Loucy (cell line): ENCODE data around the gene RPS18.

ENCODE experiments used
- H2AFZ ChIP-seq: fragments of 200-600 bp; sonication (generic); 2 replicates; pipeline ENCODE4 v1.6.0; 2016; ENCODE audit warnings: antibody characterized with exemption, mild to moderate bottlenecking, low read length, moderate library complexity
- H3F3A ChIP-seq: fragments of 200-600 bp; 2 replicates; pipeline ENCODE4 v1.6.0; 2016; ENCODE audit warnings: antibody characterized with exemption, low read depth, mild to moderate bottlenecking
- H3K27me3 ChIP-seq: fragments of 200-600 bp; sonication (generic); 2 replicates; pipeline ENCODE4 v1.6.1; 2014; ENCODE audit warnings: low read length, mild to moderate bottlenecking; ENCODE audit not compliant: insufficient read depth, poor library complexity, severe bottlenecking
- H3K36me3 ChIP-seq: fragments of 200-600 bp; sonication (generic); 2 replicates; pipeline ENCODE4 v1.6.1; 2016; ENCODE audit warnings: low read length; ENCODE audit not compliant: insufficient read depth
- H3K4me1 ChIP-seq: fragments of 200-600 bp; sonication (generic); 2 replicates; pipeline ENCODE4 v1.5.1; 2014; ENCODE audit warnings: low read length, mild to moderate bottlenecking; ENCODE audit not compliant: insufficient read depth, poor library complexity, severe bottlenecking
- H3K4me2 ChIP-seq: fragments of 200-600 bp; sonication (generic); 2 replicates; pipeline ENCODE4 v1.6.0; 2014; ENCODE audit warnings: antibody characterized with exemption, low read length, low read depth, mild to moderate bottlenecking; ENCODE audit not compliant: poor library complexity, severe bottlenecking
- H3K4me3 ChIP-seq: fragments of 200-600 bp; sonication (generic); 2 replicates; pipeline ENCODE4 v1.5.1; 2014; ENCODE audit warnings: low read length, mild to moderate bottlenecking, mixed read lengths; ENCODE audit not compliant: poor library complexity, severe bottlenecking
- H3K79me2 ChIP-seq: fragments of 200-600 bp; sonication (generic); 2 replicates; pipeline ENCODE4 v1.6.1; 2014; ENCODE audit warnings: low read length; ENCODE audit not compliant: insufficient read depth
- H3K9ac ChIP-seq: fragments of 200-600 bp; sonication (generic); 2 replicates; pipeline ENCODE4 v1.6.0; 2014; ENCODE audit warnings: mild to moderate bottlenecking, low read depth, low read length, moderate library complexity; ENCODE audit not compliant: poor library complexity, severe bottlenecking
- H3K9me2 ChIP-seq: fragments of 200-600 bp; sonication (generic); replicated peaks from 2 replicates; pipeline ENCODE4 v1.6.1; 2016; ENCODE audit warnings: low read depth, low read length, mixed read lengths
- H3K9me3 ChIP-seq: fragments of 200-600 bp; sonication (generic); 2 replicates; pipeline ENCODE4 v1.6.1; 2014; ENCODE audit warnings: mild to moderate bottlenecking, antibody characterized with exemption, low read length, low read depth; ENCODE audit not compliant: insufficient read depth
- H4K20me1 ChIP-seq: fragments of 200-600 bp; sonication (generic); 2 replicates; pipeline ENCODE4 v1.6.0; 2014; ENCODE audit warnings: antibody characterized with exemption, low read length, mild to moderate bottlenecking; ENCODE audit not compliant: insufficient read depth, poor library complexity, severe bottlenecking
- EZH2phosphoT487 ChIP-seq: fragments of 200-600 bp; IDR thresholded peaks from 2 replicates; pipeline ENCODE4 v1.6.1; 2018; ENCODE audit warnings: antibody characterized with exemption, mild to moderate bottlenecking, moderate library complexity, borderline replicate concordance
- TF ChIP-seq, protein P1 (sequence below): fragments of 200-600 bp; sonication (generic); conservative IDR thresholded peaks from 2 replicates; pipeline ENCODE4 v1.5.1; 2014; ENCODE audit warnings: mild to moderate bottlenecking, antibody characterized with exemption, low read length

The RPS18 gene

DNA sequence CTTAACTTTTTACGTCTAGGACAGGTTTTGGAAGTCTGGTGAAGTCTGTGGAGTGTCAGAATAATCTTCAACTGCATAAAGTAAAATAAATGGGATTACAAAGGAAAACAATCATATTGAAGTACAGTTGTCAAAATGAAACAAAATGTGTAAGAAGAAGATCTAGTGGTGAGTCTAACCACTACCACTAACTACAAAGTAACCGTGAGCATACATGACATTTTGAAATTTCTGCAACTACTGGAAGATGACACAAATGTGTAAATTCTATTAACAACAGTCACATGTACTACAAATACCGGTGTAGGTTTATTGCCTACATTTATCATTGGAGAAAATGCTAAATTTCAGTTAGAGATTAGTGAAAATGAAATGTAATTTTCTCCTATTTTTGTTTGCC is 29.9 kb upstream of the RPS18 start:
- Histone ChIP-seq H3K9me2 (no peaks in the 10 kb centered on the region), H3K9ac (no peak overlapping the region), H3K27me3 (no peaks in the 10 kb centered on the region), H3K79me2 (no peaks in the 10 kb centered on the region), H3F3A (no peaks in the 10 kb centered on the region), H4K20me1 (no peaks in the 10 kb centered on the region), H3K9me3 (no peaks in the 10 kb centered on the region), H3K4me3 (no peak overlapping the region), H3K4me1 (no peaks in the 10 kb centered on the region), H3K4me2 (no peak overlapping the region), H3K36me3 (no peaks in the 10 kb centered on the region), H2AFZ (no peak overlapping the region)
- TF ChIP-seq, protein P1, sequence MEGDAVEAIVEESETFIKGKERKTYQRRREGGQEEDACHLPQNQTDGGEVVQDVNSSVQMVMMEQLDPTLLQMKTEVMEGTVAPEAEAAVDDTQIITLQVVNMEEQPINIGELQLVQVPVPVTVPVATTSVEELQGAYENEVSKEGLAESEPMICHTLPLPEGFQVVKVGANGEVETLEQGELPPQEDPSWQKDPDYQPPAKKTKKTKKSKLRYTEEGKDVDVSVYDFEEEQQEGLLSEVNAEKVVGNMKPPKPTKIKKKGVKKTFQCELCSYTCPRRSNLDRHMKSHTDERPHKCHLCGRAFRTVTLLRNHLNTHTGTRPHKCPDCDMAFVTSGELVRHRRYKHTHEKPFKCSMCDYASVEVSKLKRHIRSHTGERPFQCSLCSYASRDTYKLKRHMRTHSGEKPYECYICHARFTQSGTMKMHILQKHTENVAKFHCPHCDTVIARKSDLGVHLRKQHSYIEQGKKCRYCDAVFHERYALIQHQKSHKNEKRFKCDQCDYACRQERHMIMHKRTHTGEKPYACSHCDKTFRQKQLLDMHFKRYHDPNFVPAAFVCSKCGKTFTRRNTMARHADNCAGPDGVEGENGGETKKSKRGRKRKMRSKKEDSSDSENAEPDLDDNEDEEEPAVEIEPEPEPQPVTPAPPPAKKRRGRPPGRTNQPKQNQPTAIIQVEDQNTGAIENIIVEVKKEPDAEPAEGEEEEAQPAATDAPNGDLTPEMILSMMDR = no peak
- TF ChIP-seq EZH2phosphoT487 = no peak

- Histone ChIP-seq H3K27me3 (no peaks in the 10 kb centered on the region), H3K4me3 (no peak overlapping the region), H3F3A (no peaks in the 10 kb centered on the region), H2AFZ (no peak overlapping the region), H3K4me2 (no peak overlapping the region), H3K9me2 (no peaks in the 10 kb centered on the region), H3K9me3 (no peaks in the 10 kb centered on the region), H3K9ac (no peak overlapping the region), H3K36me3 (no peaks in the 10 kb centered on the region), H4K20me1 (no peaks in the 10 kb centered on the region), H3K79me2 (no peaks in the 10 kb centered on the region), H3K4me1 (peaks cover 5% of the 10 kb centered on the region)
- TF ChIP-seq, protein P1 = no peak
- TF ChIP-seq EZH2phosphoT487 = no peak
Measured at GRCh38 chr6:33243476-33243875, 28.4 kb upstream of the RPS18 start.

DNA sequence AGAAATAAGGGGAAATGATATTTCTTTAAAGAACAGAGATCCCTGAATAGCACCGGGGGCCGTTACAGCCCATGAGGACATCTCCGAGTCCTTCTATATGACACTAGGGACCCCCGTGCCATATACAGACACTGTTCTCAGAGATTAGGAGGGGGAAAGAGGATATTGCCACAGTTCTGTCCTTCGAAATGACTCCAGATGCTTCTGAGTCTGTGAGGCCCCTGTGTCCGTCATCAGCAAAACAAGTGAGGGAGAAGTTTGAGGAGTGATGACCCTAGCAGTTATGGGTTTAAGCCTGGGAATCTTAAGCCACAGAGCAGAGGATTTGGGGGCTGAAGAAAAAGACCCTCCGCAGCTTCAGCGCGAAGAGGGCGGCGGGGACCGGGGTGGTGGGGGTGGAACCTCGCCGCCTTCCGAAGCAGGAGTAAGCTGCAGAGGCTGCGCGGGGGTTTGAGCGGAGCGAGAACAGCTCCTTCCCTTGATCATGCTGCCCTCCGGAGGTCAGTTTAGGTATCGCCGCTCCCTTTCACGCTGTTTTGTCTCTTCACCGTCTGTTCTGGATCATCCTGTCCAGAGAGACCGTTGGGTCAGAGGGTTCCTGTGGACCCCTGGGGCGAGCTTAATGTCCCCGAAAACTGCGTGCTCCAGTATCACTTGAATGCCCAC is 23.8 kb upstream of the RPS18 start:
- Histone ChIP-seq H3K4me2 (peak overlapping the region; percentile 99), H3K79me2 (peaks cover 13% of the 10 kb centered on the region), H3K9me2 (no peaks in the 10 kb centered on the region), H3K4me1 (peaks cover 22% of the 10 kb centered on the region), H4K20me1 (no peaks in the 10 kb centered on the region), H3K27me3 (no peaks in the 10 kb centered on the region), H2AFZ (peak overlapping the region; percentile 91), H3F3A (no peaks in the 10 kb centered on the region), H3K4me3 (peak overlapping the region; percentile 86), H3K9ac (peak overlapping the region; percentile 81), H3K36me3 (peaks cover 4% of the 10 kb centered on the region; the same call in 1 of the 2 replicates), H3K9me3 (no peaks in the 10 kb centered on the region)
- no peak for TF ChIP-seq EZH2phosphoT487
- TF ChIP-seq, protein P1 = peak; percentile 81
